Ishikawa (cell line): ENCODE results near the gene MTUS2.

ENCODE experiments used
- CEBPB ChIP-seq: IDR thresholded peaks from 2 replicates; pipeline ENCODE4 v1.6.1; 2012
- MAX ChIP-seq: IDR thresholded peaks from 2 replicates; pipeline ENCODE4 v1.6.1; 2012
- TAF1 ChIP-seq: IDR thresholded peaks from 2 replicates; pipeline ENCODE4 v1.6.1; 2012; ENCODE audit warnings: low read depth, mild to moderate bottlenecking

- TF ChIP-seq TAF1: no peak
- no peak for TF ChIP-seq CEBPB
- TF ChIP-seq MAX: no peak
Measured at GRCh38 chr13:28958018-28958417, 137.9 kb downstream of the MTUS2 start.
